Type B pancreatic cell (in vitro differentiated cells): ENCODE measurements around the gene PPM1F. TPM values are rescaled to one million over a fixed set of nuclear protein-coding genes. Genes with fewer than 3 reads are reported as not detected.
A peak's percentile ranks its signal among the peaks of the same experiment; 100 is the strongest.

Source experiments
- DNase-seq: peaks from one replicate; pipeline ENCODE4 v3.0.0; 2021; ENCODE audit warnings: mixed read lengths; ENCODE audit not compliant: unreplicated experiment; ENCODE audit errors: extremely low spot score
- H3K27ac Mint-ChIP-seq: 2 replicates; pipeline ENCODE4 v1.8.0; 2021; ENCODE audit warnings: mild to moderate bottlenecking, mixed read lengths
- H3K27me3 Mint-ChIP-seq: 2 replicates; pipeline ENCODE4 v1.8.0; 2021; ENCODE audit warnings: mixed read lengths
- H3K36me3 Mint-ChIP-seq: 2 replicates; pipeline ENCODE4 v1.8.0; 2021; ENCODE audit warnings: mixed read lengths
- H3K4me1 Mint-ChIP-seq: one replicate; pipeline ENCODE4 v1.8.0; 2021; ENCODE audit warnings: mixed read lengths; ENCODE audit not compliant: unreplicated experiment
- H3K4me3 Mint-ChIP-seq: 2 replicates; pipeline ENCODE4 v1.8.0; 2021; ENCODE audit warnings: mild to moderate bottlenecking, mixed read lengths
- H3K9me3 Mint-ChIP-seq: 2 replicates; pipeline ENCODE4 v1.8.0; 2021; ENCODE audit warnings: mixed read lengths
- total RNA-seq: library from RNA; stranded (reverse); gene quantifications from 2 replicates; pipeline ENCODE4 v1.2.1, GENCODE V29; 2021; ENCODE audit warnings: low replicate concordance
- TF ChIP-seq, protein P1 (sequence below): fragments of 200-600 bp; sonication (generic); conservative IDR thresholded peaks from 2 replicates; pipeline ENCODE4 v1.5.0; 2021; ENCODE audit warnings: antibody characterized with exemption, mild to moderate bottlenecking

The PPM1F gene
- total RNA-seq, 1 donor from 2014 or later, result 25.1 TPM

DNA sequence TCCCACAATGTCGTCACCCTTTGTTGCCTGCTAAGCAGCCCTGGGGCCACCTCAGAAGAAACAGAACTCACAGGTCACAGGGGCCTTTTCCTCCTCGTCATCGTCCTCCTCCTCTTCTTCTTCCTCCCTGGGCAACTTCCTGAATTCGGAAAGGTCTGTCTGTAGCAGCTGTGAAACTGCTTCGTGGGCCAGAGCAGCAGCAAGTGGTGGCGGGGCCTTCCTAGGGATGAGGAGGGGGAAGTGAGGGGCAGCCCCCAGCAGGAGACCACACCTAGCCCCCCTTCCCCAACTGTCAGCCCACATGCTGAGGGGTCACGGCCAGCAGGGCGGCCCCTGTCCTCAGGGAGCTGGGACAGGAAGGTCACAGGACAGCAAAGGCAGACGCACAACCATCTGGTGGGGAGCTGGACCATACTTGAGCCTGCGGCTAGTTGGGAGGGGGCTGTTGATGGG is 13.2 kb downstream of the PPM1F start:
- H3K4me1 Mint-ChIP-seq, result peaks cover 35% of the 10 kb centered on the region
- peak overlapping the region; percentile 90 for H3K4me3 Mint-ChIP-seq
- H3K9me3 Mint-ChIP-seq, result no peaks in the 10 kb centered on the region

GRCh38 chr22:21938906-21939305 is 13.7 kb downstream of the PPM1F start:
- H3K27me3 Mint-ChIP-seq, result no peaks in the 10 kb centered on the region
- H3K36me3 Mint-ChIP-seq, result peaks cover 5% of the 10 kb centered on the region
- TF ChIP-seq, protein P1, sequence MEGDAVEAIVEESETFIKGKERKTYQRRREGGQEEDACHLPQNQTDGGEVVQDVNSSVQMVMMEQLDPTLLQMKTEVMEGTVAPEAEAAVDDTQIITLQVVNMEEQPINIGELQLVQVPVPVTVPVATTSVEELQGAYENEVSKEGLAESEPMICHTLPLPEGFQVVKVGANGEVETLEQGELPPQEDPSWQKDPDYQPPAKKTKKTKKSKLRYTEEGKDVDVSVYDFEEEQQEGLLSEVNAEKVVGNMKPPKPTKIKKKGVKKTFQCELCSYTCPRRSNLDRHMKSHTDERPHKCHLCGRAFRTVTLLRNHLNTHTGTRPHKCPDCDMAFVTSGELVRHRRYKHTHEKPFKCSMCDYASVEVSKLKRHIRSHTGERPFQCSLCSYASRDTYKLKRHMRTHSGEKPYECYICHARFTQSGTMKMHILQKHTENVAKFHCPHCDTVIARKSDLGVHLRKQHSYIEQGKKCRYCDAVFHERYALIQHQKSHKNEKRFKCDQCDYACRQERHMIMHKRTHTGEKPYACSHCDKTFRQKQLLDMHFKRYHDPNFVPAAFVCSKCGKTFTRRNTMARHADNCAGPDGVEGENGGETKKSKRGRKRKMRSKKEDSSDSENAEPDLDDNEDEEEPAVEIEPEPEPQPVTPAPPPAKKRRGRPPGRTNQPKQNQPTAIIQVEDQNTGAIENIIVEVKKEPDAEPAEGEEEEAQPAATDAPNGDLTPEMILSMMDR, result no peak
- H3K4me3 Mint-ChIP-seq, result peak overlapping the region; percentile 90
- H3K27ac Mint-ChIP-seq, result peak overlapping the region; percentile 94
- peaks cover 35% of the 10 kb centered on the region for H3K4me1 Mint-ChIP-seq
- H3K9me3 Mint-ChIP-seq, result no peaks in the 10 kb centered on the region
- no peak for DNase-seq

More for the DNA sequence above, 13.2 kb downstream of the PPM1F start:
- Mint-ChIP-seq H3K27me3 (no peaks in the 10 kb centered on the region), H3K27ac (peak overlapping the region; percentile 94), H3K36me3 (peaks cover 5% of the 10 kb centered on the region)
- DNase-seq, result no peak
- TF ChIP-seq, protein P1, result no peak

- H3K36me3 Mint-ChIP-seq, result peaks cover 5% of the 10 kb centered on the region
- DNase-seq, result peak; percentile 97
- no peaks in the 10 kb centered on the region for H3K27me3 Mint-ChIP-seq
- peak overlapping the region; percentile 90 for H3K4me3 Mint-ChIP-seq
- H3K4me1 Mint-ChIP-seq, result peaks cover 35% of the 10 kb centered on the region
- TF ChIP-seq, protein P1, result peak; percentile 97
- H3K27ac Mint-ChIP-seq, result peak overlapping the region; percentile 94
- no peaks in the 10 kb centered on the region for H3K9me3 Mint-ChIP-seq
Measured at GRCh38 chr22:21938071-21938822, 14.4 kb downstream of the PPM1F start.

- Mint-ChIP-seq H3K27ac (peak overlapping the region; percentile 94), H3K9me3 (no peaks in the 10 kb centered on the region), H3K4me1 (peaks cover 35% of the 10 kb centered on the region), H3K4me3 (peak overlapping the region; percentile 90), H3K27me3 (no peaks in the 10 kb centered on the region), H3K36me3 (peaks cover 5% of the 10 kb centered on the region)
- TF ChIP-seq, protein P1, result no peak
- DNase-seq, result no peak
Measured at GRCh38 chr22:21937821-21938070, 14.9 kb downstream of the PPM1F start.

- Mint-ChIP-seq H3K4me1 (peaks cover 35% of the 10 kb centered on the region), H3K9me3 (no peaks in the 10 kb centered on the region), H3K36me3 (peaks cover 5% of the 10 kb centered on the region), H3K27me3 (no peaks in the 10 kb centered on the region), H3K4me3 (peak overlapping the region; percentile 90), H3K27ac (peak overlapping the region; percentile 94)
- TF ChIP-seq, protein P1, result no peak
- DNase-seq, result no peak
Measured at GRCh38 chr22:21937041-21937820, 15.4 kb downstream of the PPM1F start.
